HG03565 (cell line): Measurements from ENCODE around the gene HID1.
"Not testable (repeated sequence)": the region's sequence is repeated elsewhere in the genome, so short reads cannot be mapped to it uniquely, and the experiment has no call there.

Experiments used
- ATAC-seq: cut with Tn5 transposase; IDR thresholded peaks from one replicate; pipeline ENCODE4 v1.9.1; 2021; ENCODE audit warnings: mild to moderate bottlenecking, moderate library complexity; ENCODE audit not compliant: unreplicated experiment

The HID1 gene

GRCh38 chr17:74971069-74971841, 1.3 kb downstream of the HID1 start:
- ATAC-seq = no peak

GRCh38 chr17:74970395-74970794, 2.2 kb downstream of the HID1 start:
- ATAC-seq = no peak

GRCh38 chr17:74969501-74969900, 3.1 kb downstream of the HID1 start:
- ATAC-seq = not testable (repeated sequence)

GRCh38 chr17:74968361-74968780, 4.2 kb downstream of the HID1 start:
- ATAC-seq = no peak

GRCh38 chr17:74964988-74965622, 7.5 kb downstream of the HID1 start:
- ATAC-seq = no peak

- no peak for ATAC-seq
These were observed 8.3 kb downstream of the HID1 start for GRCh38 chr17:74964246-74964761.

- no peak for ATAC-seq
These were observed 8.9 kb downstream of the HID1 start for GRCh38 chr17:74963656-74964055.

- no peak for ATAC-seq
These were observed 9.8 kb downstream of the HID1 start for GRCh38 chr17:74962622-74963394.

GRCh38 chr17:74961657-74962350, 10.8 kb downstream of the HID1 start:
- no peak for ATAC-seq

GRCh38 chr17:74960570-74961342, 11.8 kb downstream of the HID1 start:
- peak; percentile 46 for ATAC-seq

- no peak for ATAC-seq
These were observed 12.6 kb downstream of the HID1 start for GRCh38 chr17:74959826-74960515.

- ATAC-seq = no peak
These were observed 14.4 kb downstream of the HID1 start for GRCh38 chr17:74957935-74958740.

GRCh38 chr17:74956093-74956492, 16.5 kb downstream of the HID1 start:
- ATAC-seq = no peak

- ATAC-seq = no peak
These were observed 17.7 kb downstream of the HID1 start for GRCh38 chr17:74954665-74955421.

- ATAC-seq = no peak
These were observed 18.4 kb downstream of the HID1 start for GRCh38 chr17:74954115-74954514.

GRCh38 chr17:74953134-74953687, 19.3 kb downstream of the HID1 start:
- no peak for ATAC-seq

- ATAC-seq = no peak
These were observed 20.0 kb downstream of the HID1 start for GRCh38 chr17:74952431-74953133.
